Ovary (tissue), 3 donors: Measurements from ENCODE around the gene ETNK2.

Experiments used
- POLR2A ChIP-seq: fragments of 450-650 bp; IDR thresholded peaks from one replicate; pipeline ENCODE4 v1.6.1; 2017; ENCODE audit warnings: antibody characterized with exemption, mild to moderate bottlenecking, moderate library complexity
- TF ChIP-seq, protein P1 (sequence below), 3 donors: fragments of 450-650 bp in 2 of 3; fragments of 200-600 bp in 1 of 3; IDR thresholded peaks; one replicate each; pipeline versions ENCODE4 v1.5.1 to v1.8.0; 2016 to 2022; ENCODE audit warnings: antibody characterized with exemption in 3 of 3, mild to moderate bottlenecking in 1 of 3
- donor health status: DM: no; HTN: no; CAD: no.

DNA sequence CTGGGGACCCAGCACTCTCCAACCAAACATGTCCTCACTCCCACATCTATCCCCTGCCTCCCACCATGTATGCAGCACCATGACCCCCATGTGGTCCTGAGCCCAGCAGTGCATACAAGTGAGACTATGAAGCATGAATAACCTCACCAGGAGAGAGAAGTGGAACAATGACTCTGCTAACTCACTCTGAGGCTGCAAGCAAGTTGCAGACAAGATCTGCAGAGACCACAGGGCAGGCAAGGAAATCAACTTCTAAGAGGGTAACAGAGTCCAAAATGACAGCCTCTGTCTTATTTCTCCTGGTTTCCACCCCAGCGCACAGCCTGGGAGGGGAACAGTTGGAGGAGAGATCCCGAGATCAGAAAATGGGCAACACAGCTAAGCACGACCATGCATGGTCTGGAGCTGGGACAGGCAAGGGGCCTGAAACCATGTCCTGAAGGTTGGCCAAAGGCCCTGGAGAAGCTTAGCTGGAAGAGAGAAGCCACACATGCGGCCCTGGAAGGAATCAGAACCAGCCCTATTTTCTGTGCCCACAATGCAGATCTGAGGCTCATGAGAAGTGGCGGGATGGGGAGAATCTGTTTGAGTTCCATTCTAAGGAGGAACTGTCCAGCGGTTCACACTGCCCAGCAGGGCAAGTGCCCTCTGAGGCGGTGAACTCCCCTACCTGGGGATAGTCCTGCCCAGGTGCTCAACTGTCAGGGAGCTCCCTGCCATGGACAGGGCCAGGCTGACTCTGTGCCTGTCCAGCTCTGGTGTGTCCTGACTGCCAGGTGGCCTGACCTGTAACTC lies 26.8 kb upstream of the ETNK2 start:
- no peak for TF ChIP-seq POLR2A
- TF ChIP-seq, protein P1, sequence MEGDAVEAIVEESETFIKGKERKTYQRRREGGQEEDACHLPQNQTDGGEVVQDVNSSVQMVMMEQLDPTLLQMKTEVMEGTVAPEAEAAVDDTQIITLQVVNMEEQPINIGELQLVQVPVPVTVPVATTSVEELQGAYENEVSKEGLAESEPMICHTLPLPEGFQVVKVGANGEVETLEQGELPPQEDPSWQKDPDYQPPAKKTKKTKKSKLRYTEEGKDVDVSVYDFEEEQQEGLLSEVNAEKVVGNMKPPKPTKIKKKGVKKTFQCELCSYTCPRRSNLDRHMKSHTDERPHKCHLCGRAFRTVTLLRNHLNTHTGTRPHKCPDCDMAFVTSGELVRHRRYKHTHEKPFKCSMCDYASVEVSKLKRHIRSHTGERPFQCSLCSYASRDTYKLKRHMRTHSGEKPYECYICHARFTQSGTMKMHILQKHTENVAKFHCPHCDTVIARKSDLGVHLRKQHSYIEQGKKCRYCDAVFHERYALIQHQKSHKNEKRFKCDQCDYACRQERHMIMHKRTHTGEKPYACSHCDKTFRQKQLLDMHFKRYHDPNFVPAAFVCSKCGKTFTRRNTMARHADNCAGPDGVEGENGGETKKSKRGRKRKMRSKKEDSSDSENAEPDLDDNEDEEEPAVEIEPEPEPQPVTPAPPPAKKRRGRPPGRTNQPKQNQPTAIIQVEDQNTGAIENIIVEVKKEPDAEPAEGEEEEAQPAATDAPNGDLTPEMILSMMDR (IDR thresholded peaks at IDR 0.05): no peak
